Fibroblast of lung (primary cell): ENCODE results near the gene MRPL48.

ENCODE experiments used
- CTCF ChIP-seq, 2 donors: IDR thresholded peaks in 1 of 2; conservative IDR thresholded peaks in 1 of 2; 1 replicate in 1 of 2; 2 replicates in 1 of 2; pipeline ENCODE4 v1.5.1; 2011 to 2012; ENCODE audit warnings: low read length in 2 of 2, control low read depth in 1 of 2, inconsistent platforms in 1 of 2, low read depth in 1 of 2, mild to moderate bottlenecking in 1 of 2
- EZH2 ChIP-seq: IDR thresholded peaks from 2 replicates; pipeline ENCODE4 v1.5.1; 2012; ENCODE audit warnings: low read length, control low read depth, mild to moderate bottlenecking; ENCODE audit errors: missing control alignments

DNA sequence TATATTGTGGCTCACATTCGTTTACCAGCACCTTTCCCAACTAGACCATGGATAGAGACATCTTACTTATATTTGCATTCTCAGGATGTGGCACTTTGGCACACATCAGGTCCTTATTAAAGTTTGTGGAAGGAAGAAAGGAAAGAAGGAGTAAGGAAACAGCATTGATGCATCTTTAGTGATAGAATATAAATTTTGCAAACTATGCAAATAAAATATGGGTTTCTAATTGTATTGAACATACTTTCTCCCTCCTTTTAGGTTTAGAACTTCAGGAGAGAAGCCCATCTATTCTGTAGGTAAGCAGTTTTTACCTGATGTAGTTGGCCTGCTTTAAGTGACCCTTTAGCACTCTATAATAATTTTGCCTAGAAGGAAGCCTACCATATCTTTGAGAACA lies 20.4 kb downstream of the MRPL48 start:
- TF ChIP-seq CTCF (conservative IDR thresholded peaks at IDR 0.05 in 1 of 2, IDR thresholded peaks at IDR 0.05 in 1 of 2; ENCODE audit: low read depth in 1 of 2, low read length in 2 of 2) = no peak
- no peak for TF ChIP-seq EZH2
